GM23338 (cell line): ENCODE results near the gene FHL2. TPM values are rescaled to one million over a fixed set of nuclear protein-coding genes. Genes with fewer than 3 reads are reported as not detected.

Source experiments
- ATAC-seq: fragments of 200-7000 bp; cut with Tn5 transposase; 3 replicates; pipeline ENCODE4 v1.9.1; 2020
- DNase-seq: peaks from one replicate; pipeline ENCODE4 v3.0.0-alpha.2; 2015; ENCODE audit warnings: low spot score
- H2AFZ ChIP-seq: fragments of 200-600 bp; sonication (generic); 2 replicates; pipeline ENCODE4 v1.8.0; 2016; ENCODE audit warnings: antibody characterized with exemption, mild to moderate bottlenecking, moderate library complexity
- H3F3A ChIP-seq: fragments of 200-600 bp; sonication (generic); replicated peaks from 2 replicates; pipeline ENCODE4 v1.8.0; 2017; ENCODE audit warnings: antibody characterized with exemption, mixed run types, low read depth
- H3K27ac ChIP-seq: fragments of 200-600 bp; sonication (generic); 2 replicates; pipeline ENCODE4 v1.6.1; 2016; ENCODE audit warnings: low read depth
- H3K27me3 ChIP-seq: fragments of 200-600 bp; sonication (generic); 2 replicates; pipeline ENCODE4 v1.8.0; 2016; ENCODE audit warnings: mild to moderate bottlenecking, mixed run types, moderate library complexity; ENCODE audit not compliant: insufficient read depth
- H3K36me3 ChIP-seq: fragments of 200-600 bp; sonication (generic); 2 replicates; pipeline ENCODE4 v1.8.0; 2016; ENCODE audit warnings: mild to moderate bottlenecking; ENCODE audit not compliant: insufficient read depth
- H3K4me1 ChIP-seq: fragments of 200-600 bp; sonication (generic); 2 replicates; pipeline ENCODE4 v1.8.0; 2016; ENCODE audit warnings: mild to moderate bottlenecking, moderate library complexity; ENCODE audit not compliant: insufficient read depth
- H3K4me2 ChIP-seq: fragments of 200-600 bp; sonication (generic); 2 replicates; pipeline ENCODE4 v1.7.1; 2017; ENCODE audit warnings: mixed run types
- H3K4me3 ChIP-seq: fragments of 200-600 bp; sonication (generic); 2 replicates; pipeline ENCODE4 v1.6.1; 2016; ENCODE audit warnings: mixed run types
- H3K79me2 ChIP-seq: fragments of 200-600 bp; sonication (generic); replicated peaks from 2 replicates; pipeline ENCODE4 v1.8.0; 2017; ENCODE audit warnings: mild to moderate bottlenecking; ENCODE audit not compliant: insufficient read depth
- H3K9me2 ChIP-seq: fragments of 200-600 bp; sonication (generic); 2 replicates; pipeline ENCODE4 v1.8.0; 2017; ENCODE audit not compliant: insufficient read depth
- H4K20me1 ChIP-seq: fragments of 200-600 bp; sonication (generic); replicated peaks from 2 replicates; pipeline ENCODE4 v1.8.0; 2017; ENCODE audit warnings: mild to moderate bottlenecking; ENCODE audit not compliant: insufficient read depth
- H3K27ac Mint-ChIP-seq: 2 replicates; pipeline ENCODE4 v1.8.0; 2020; ENCODE audit warnings: inconsistent platforms, mild to moderate bottlenecking, moderate library complexity, mixed read lengths
- H3K27me3 Mint-ChIP-seq: 3 replicates; pipeline ENCODE4 v1.8.0; 2022; ENCODE audit warnings: low read depth, mild to moderate bottlenecking, moderate library complexity, mixed read lengths, inconsistent platforms; ENCODE audit not compliant: insufficient read depth, poor library complexity
- H3K36me3 Mint-ChIP-seq: 3 replicates; pipeline ENCODE4 v1.8.0; 2021; ENCODE audit warnings: low read depth, mild to moderate bottlenecking, inconsistent platforms, moderate library complexity, mixed read lengths
- H3K4me1 Mint-ChIP-seq: 3 replicates; pipeline ENCODE4 v1.8.0; 2020; ENCODE audit warnings: mild to moderate bottlenecking, inconsistent platforms, mixed read lengths
- H3K4me3 Mint-ChIP-seq: 3 replicates; pipeline ENCODE4 v1.8.0; 2021; ENCODE audit warnings: moderate library complexity, mild to moderate bottlenecking, inconsistent platforms, mixed read lengths
- H3K9me3 Mint-ChIP-seq: 3 replicates; pipeline ENCODE4 v1.8.0; 2020; ENCODE audit warnings: moderate library complexity, mild to moderate bottlenecking, inconsistent platforms, mixed read lengths
- CREB1 ChIP-seq: fragments of 250-450 bp; sonication (Bioruptor Pico); IDR thresholded peaks from 2 replicates; pipeline ENCODE4 v1.5.0; 2020; ENCODE audit warnings: low read depth, mild to moderate bottlenecking, moderate library complexity
- EZH2 ChIP-seq: fragments of 200-600 bp; sonication (generic); IDR thresholded peaks from one replicate; pipeline ENCODE4 v1.8.0; 2017; ENCODE audit warnings: antibody characterized with exemption, mild to moderate bottlenecking, low read depth; ENCODE audit not compliant: unreplicated experiment
- EZH2phosphoT487 ChIP-seq: fragments of 200-600 bp; sonication (generic); IDR thresholded peaks from one replicate; pipeline ENCODE4 v1.8.1; 2018; ENCODE audit warnings: antibody characterized with exemption; ENCODE audit not compliant: unreplicated experiment
- JUNB ChIP-seq: IDR thresholded peaks from one replicate; pipeline ENCODE4 v1.6.1; 2016; ENCODE audit warnings: antibody characterized with exemption; ENCODE audit not compliant: unreplicated experiment
- NANOG ChIP-seq: IDR thresholded peaks from 2 replicates; pipeline ENCODE4 v1.6.1; 2016; ENCODE audit warnings: antibody characterized with exemption, borderline replicate concordance
- POLR2AphosphoS5 ChIP-seq: IDR thresholded peaks from 2 replicates; pipeline ENCODE4 v1.6.1; 2016; ENCODE audit warnings: antibody characterized with exemption, low read depth
- STAT1 ChIP-seq: IDR thresholded peaks from one replicate; pipeline ENCODE4 v1.6.1; 2016; ENCODE audit warnings: antibody characterized with exemption; ENCODE audit not compliant: unreplicated experiment
- ZNF114 ChIP-seq: fragments of 250-450 bp; sonication (Bioruptor Pico); IDR thresholded peaks from 2 replicates; pipeline ENCODE4 v1.5.0; 2020; ENCODE audit warnings: mild to moderate bottlenecking, moderate library complexity
- ZNF331 ChIP-seq: fragments of 250-450 bp; sonication (Bioruptor Pico); IDR thresholded peaks from 2 replicates; pipeline ENCODE4 v1.5.0; 2020; ENCODE audit warnings: low read depth, mild to moderate bottlenecking, moderate library complexity
- polyA plus RNA-seq: library from polyadenylated mRNA; unstranded; fragments of >200 nt; fragmentation: Nextera tagmentation; extraction: Ambion mirVana; gene quantifications from 2 replicates; pipeline ENCODE4 v1.2.1, GENCODE V29; 2016
- total RNA-seq: library from RNA; depleted of rRNA; stranded (reverse); fragments of >200 nt; shearing (Covaris generic); gene quantifications from 2 replicates; pipeline ENCODE4 v1.2.3, GENCODE V29; 2014
- TF ChIP-seq, protein P1 (sequence below): fragments of 250-450 bp; sonication (Bioruptor Pico); IDR thresholded peaks from 2 replicates; pipeline ENCODE4 v1.5.0; 2020; ENCODE audit warnings: mild to moderate bottlenecking, moderate library complexity
- TF ChIP-seq, protein P2 (sequence below): IDR thresholded peaks from 2 replicates; pipeline ENCODE4 v1.6.1; 2016; ENCODE audit warnings: antibody characterized with exemption
- TF ChIP-seq, protein P3 (sequence below), 2 experiments: fragments of 200-600 bp in 1 of 2; sonication (generic) in 1 of 2; conservative IDR thresholded peaks; 2 replicates each; pipeline versions ENCODE4 v1.5.1 to v1.6.1; 2016 to 2017; ENCODE audit warnings: antibody characterized with exemption in 2 of 2, low read depth in 2 of 2, mild to moderate bottlenecking in 2 of 2, moderate library complexity in 1 of 2
- TF ChIP-seq, protein P4 (sequence below): IDR thresholded peaks from one replicate; pipeline ENCODE4 v1.6.1; 2018; ENCODE audit warnings: antibody characterized with exemption; ENCODE audit not compliant: unreplicated experiment

FHL2 gene
- total and polyA plus RNA-seq, 2 experiments from 2014 or later = 29.0 to 30.9 TPM

DNA sequence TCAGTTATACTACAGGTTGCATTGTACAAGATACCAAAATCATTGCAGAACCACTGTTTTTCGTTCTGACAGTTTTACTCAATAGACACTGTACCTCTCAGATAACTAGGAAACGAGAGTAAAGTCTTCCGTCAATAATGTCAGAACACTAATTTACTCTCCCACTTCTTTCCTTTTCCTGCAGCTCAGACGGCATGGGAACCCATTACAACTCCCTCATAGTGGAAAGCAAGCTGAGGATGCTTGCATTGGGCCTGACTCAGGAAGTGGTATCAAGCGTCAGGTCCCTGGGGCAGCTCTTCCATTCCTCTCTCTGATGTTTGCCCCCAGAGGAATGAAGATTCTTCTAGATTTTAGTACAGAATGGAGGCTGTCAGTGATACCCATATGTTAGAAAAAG, 23.9 kb upstream of the FHL2 start (continued):
- TF ChIP-seq JUNB (no peak), EZH2phosphoT487 (no peak), NANOG (no peak)

DNA sequence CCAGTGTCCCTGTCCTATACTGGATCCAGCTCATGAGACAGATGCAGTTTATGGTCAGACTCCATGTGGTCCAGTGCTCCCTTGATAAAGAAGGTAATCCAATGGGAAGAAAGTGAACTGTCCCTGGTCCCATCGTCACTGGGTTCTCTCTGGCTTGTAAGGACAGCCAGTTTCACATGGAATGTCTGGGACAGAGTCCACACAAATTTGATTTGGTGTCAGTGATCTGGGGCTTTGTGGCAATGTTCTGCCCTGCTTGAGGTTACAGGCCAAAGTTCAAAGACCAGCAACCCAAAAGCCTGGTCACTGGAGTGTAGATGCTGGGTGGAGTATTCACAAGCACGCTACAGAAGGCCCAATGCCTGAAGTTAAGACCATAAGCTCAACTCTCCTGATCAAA, 22.2 kb upstream of the FHL2 start:
- no peak overlapping the region for H3K4me2 ChIP-seq
- Mint-ChIP-seq H3K36me3 (no peaks in the 10 kb centered on the region), H3K27ac (no peak overlapping the region), H3K4me3 (no peak overlapping the region), H3K9me3 (no peaks in the 10 kb centered on the region), H3K27me3 (no peaks in the 10 kb centered on the region), H3K4me1 (peaks cover 4% of the 10 kb centered on the region)
- H3F3A ChIP-seq = no peaks in the 10 kb centered on the region
- no peak for ATAC-seq
- no peak overlapping the region for H2AFZ ChIP-seq
- no peak overlapping the region for H3K27ac ChIP-seq
- no peak for DNase-seq
- peaks cover 5% of the 10 kb centered on the region; the same call in 1 of the 2 replicates for H3K9me2 ChIP-seq
- H3K4me1 ChIP-seq = peaks cover 2% of the 10 kb centered on the region; the same call in 1 of the 2 replicates
- no peaks in the 10 kb centered on the region for H3K79me2 ChIP-seq
- no peak overlapping the region for H3K4me3 ChIP-seq
- TF ChIP-seq, protein P1, sequence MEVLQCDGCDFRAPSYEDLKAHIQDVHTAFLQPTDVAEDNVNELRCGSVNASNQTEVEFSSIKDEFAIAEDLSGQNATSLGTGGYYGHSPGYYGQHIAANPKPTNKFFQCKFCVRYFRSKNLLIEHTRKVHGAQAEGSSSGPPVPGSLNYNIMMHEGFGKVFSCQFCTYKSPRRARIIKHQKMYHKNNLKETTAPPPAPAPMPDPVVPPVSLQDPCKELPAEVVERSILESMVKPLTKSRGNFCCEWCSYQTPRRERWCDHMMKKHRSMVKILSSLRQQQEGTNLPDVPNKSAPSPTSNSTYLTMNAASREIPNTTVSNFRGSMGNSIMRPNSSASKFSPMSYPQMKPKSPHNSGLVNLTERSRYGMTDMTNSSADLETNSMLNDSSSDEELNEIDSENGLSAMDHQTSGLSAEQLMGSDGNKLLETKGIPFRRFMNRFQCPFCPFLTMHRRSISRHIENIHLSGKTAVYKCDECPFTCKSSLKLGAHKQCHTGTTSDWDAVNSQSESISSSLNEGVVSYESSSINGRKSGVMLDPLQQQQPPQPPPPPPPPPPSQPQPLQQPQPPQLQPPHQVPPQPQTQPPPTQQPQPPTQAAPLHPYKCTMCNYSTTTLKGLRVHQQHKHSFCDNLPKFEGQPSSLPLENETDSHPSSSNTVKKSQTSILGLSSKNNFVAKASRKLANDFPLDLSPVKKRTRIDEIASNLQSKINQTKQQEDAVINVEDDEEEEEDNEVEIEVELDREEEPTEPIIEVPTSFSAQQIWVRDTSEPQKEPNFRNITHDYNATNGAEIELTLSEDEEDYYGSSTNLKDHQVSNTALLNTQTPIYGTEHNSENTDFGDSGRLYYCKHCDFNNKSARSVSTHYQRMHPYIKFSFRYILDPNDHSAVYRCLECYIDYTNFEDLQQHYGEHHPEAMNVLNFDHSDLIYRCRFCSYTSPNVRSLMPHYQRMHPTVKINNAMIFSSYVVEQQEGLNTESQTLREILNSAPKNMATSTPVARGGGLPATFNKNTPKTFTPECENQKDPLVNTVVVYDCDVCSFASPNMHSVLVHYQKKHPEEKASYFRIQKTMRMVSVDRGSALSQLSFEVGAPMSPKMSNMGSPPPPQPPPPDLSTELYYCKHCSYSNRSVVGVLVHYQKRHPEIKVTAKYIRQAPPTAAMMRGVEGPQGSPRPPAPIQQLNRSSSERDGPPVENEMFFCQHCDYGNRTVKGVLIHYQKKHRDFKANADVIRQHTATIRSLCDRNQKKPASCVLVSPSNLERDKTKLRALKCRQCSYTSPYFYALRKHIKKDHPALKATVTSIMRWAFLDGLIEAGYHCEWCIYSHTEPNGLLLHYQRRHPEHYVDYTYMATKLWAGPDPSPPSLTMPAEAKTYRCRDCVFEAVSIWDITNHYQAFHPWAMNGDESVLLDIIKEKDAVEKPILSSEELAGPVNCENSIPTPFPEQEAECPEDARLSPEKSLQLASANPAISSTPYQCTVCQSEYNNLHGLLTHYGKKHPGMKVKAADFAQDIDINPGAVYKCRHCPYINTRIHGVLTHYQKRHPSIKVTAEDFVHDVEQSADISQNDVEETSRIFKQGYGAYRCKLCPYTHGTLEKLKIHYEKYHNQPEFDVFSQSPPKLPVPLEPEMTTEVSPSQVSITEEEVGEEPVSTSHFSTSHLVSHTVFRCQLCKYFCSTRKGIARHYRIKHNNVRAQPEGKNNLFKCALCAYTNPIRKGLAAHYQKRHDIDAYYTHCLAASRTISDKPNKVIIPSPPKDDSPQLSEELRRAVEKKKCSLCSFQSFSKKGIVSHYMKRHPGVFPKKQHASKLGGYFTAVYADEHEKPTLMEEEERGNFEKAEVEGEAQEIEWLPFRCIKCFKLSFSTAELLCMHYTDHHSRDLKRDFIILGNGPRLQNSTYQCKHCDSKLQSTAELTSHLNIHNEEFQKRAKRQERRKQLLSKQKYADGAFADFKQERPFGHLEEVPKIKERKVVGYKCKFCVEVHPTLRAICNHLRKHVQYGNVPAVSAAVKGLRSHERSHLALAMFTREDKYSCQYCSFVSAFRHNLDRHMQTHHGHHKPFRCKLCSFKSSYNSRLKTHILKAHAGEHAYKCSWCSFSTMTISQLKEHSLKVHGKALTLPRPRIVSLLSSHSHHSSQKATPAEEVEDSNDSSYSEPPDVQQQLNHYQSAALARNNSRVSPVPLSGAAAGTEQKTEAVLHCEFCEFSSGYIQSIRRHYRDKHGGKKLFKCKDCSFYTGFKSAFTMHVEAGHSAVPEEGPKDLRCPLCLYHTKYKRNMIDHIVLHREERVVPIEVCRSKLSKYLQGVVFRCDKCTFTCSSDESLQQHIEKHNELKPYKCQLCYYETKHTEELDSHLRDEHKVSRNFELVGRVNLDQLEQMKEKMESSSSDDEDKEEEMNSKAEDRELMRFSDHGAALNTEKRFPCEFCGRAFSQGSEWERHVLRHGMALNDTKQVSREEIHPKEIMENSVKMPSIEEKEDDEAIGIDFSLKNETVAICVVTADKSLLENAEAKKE = no peak
- TF ChIP-seq EZH2phosphoT487 (no peak), EZH2 (no peak), POLR2AphosphoS5 (no peak), ZNF114 (CRISPR knock-in tag) (no peak), NANOG (no peak), STAT1 (no peak), ZNF331 (CRISPR knock-in tag) (no peak), JUNB (no peak), CREB1 (CRISPR knock-in tag) (no peak)
- TF ChIP-seq, protein P2, sequence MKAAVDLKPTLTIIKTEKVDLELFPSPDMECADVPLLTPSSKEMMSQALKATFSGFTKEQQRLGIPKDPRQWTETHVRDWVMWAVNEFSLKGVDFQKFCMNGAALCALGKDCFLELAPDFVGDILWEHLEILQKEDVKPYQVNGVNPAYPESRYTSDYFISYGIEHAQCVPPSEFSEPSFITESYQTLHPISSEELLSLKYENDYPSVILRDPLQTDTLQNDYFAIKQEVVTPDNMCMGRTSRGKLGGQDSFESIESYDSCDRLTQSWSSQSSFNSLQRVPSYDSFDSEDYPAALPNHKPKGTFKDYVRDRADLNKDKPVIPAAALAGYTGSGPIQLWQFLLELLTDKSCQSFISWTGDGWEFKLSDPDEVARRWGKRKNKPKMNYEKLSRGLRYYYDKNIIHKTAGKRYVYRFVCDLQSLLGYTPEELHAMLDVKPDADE = no peak
- TF ChIP-seq, protein P3, sequence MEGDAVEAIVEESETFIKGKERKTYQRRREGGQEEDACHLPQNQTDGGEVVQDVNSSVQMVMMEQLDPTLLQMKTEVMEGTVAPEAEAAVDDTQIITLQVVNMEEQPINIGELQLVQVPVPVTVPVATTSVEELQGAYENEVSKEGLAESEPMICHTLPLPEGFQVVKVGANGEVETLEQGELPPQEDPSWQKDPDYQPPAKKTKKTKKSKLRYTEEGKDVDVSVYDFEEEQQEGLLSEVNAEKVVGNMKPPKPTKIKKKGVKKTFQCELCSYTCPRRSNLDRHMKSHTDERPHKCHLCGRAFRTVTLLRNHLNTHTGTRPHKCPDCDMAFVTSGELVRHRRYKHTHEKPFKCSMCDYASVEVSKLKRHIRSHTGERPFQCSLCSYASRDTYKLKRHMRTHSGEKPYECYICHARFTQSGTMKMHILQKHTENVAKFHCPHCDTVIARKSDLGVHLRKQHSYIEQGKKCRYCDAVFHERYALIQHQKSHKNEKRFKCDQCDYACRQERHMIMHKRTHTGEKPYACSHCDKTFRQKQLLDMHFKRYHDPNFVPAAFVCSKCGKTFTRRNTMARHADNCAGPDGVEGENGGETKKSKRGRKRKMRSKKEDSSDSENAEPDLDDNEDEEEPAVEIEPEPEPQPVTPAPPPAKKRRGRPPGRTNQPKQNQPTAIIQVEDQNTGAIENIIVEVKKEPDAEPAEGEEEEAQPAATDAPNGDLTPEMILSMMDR (conservative IDR thresholded peaks at IDR 0.05; ENCODE audit: low read depth in 2 of 2) = no peak
- TF ChIP-seq, protein P4, sequence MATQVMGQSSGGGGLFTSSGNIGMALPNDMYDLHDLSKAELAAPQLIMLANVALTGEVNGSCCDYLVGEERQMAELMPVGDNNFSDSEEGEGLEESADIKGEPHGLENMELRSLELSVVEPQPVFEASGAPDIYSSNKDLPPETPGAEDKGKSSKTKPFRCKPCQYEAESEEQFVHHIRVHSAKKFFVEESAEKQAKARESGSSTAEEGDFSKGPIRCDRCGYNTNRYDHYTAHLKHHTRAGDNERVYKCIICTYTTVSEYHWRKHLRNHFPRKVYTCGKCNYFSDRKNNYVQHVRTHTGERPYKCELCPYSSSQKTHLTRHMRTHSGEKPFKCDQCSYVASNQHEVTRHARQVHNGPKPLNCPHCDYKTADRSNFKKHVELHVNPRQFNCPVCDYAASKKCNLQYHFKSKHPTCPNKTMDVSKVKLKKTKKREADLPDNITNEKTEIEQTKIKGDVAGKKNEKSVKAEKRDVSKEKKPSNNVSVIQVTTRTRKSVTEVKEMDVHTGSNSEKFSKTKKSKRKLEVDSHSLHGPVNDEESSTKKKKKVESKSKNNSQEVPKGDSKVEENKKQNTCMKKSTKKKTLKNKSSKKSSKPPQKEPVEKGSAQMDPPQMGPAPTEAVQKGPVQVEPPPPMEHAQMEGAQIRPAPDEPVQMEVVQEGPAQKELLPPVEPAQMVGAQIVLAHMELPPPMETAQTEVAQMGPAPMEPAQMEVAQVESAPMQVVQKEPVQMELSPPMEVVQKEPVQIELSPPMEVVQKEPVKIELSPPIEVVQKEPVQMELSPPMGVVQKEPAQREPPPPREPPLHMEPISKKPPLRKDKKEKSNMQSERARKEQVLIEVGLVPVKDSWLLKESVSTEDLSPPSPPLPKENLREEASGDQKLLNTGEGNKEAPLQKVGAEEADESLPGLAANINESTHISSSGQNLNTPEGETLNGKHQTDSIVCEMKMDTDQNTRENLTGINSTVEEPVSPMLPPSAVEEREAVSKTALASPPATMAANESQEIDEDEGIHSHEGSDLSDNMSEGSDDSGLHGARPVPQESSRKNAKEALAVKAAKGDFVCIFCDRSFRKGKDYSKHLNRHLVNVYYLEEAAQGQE = no peak
- no peaks in the 10 kb centered on the region for H3K36me3 ChIP-seq
- H3K27me3 ChIP-seq = no peaks in the 10 kb centered on the region
- no peaks in the 10 kb centered on the region for H4K20me1 ChIP-seq
